ENCODE results near the gene APRT.

GRCh38 chr16:88799569-88800276, 12.0 kb downstream of the APRT start:
- TF ChIP-seq U2AF2 (optimal IDR thresholded peaks at IDR 0.05; ENCODE audit: low read depth, low read length) (no peak), EZH2 (IDR thresholded peaks at IDR 0.05; ENCODE audit: borderline replicate concordance, low read depth, low read length) (no peak), ESRRA (IDR thresholded peaks at IDR 0.05; ENCODE audit: borderline replicate concordance, low read depth) (peak; percentile 85; the same call in 1 of the 2 replicates), NR2C2 (CRISPR knock-in tag; IDR thresholded peaks at IDR 0.05) (peak; percentile 65), NR2C2 (tag; IDR thresholded peaks at IDR 0.05) (no peak), ZNF518B (CRISPR knock-in tag; IDR thresholded peaks at IDR 0.05) (no peak), PCBP2 (IDR thresholded peaks at IDR 0.05; ENCODE audit: low read depth, low read length, poor library complexity, severe bottlenecking) (no peak), CHD7 (IDR thresholded peaks at IDR 0.05; ENCODE audit: low read depth, low read length) (no peak), HNRNPLL (IDR thresholded peaks at IDR 0.05; ENCODE audit: low read depth, low read length, poor library complexity, severe bottlenecking) (peak; percentile 46), CTCF (IDR thresholded peaks at IDR 0.05 in 2 of 3, conservative IDR thresholded peaks at IDR 0.05 in 1 of 3; ENCODE audit: insufficient read depth in 2 of 3, low read depth in 1 of 3, low read length in 3 of 3) (0 out of 6 replicates have a peak, but pooled peaks of 1 of the 3 experiments have one; percentile 2), ZNF354B (CRISPR knock-in tag; IDR thresholded peaks at IDR 0.05) (no peak), HDAC2 (IDR thresholded peaks at IDR 0.05) (peak; percentile 35; the same call in 1 of the 2 replicates), MAZ (CRISPR knock-in tag; conservative IDR thresholded peaks at IDR 0.05 in 1 of 2, IDR thresholded peaks at IDR 0.05 in 1 of 2) (peak; percentile 55 to 73; a peak in 2 of 4 replicates), RBM25 (IDR thresholded peaks at IDR 0.05; ENCODE audit: low read depth, low read length, severe bottlenecking) (no peak)
